ENCODE data around the gene OR51B2. TPM values are rescaled to one million over a fixed set of nuclear protein-coding genes. Genes with fewer than 3 reads are reported as not detected.
A peak's percentile ranks its signal among the peaks of the same experiment; 100 is the strongest.

OR51B2 gene
- total RNA-seq, 4 donors from 2014 or later = not detected

DNA sequence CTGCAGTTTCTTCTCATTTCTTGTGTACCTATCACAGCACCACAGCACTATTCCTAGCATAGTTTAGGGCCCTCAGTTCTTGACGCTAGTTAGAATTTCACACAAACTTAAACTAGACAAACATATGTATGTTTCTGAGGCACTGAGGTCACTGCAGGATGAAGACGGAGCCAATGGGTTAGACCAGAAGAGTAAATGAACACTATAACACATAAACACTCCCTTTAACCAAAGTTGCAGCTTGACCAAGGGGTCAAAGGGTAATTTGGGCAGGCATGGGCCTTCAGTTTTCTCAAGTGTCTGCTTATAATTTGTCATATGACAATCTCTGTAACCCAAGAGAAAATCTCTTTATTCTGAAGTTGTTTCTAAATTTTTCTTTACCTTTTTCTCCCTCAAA, 41.5 kb downstream of the OR51B2 start:
- intact Hi-C loops (cut with DNase I; ENCODE audit: low total_unique reads) = no loop called here
- no peak for DNase-seq (ENCODE audit: low spot score in 2 of 2)
- 92 to 93% methylated on average over 2 of the region's 2 CpGs for WGBS, 2 donors
- no peak overlapping the region for H3K4me3 ChIP-seq (ENCODE audit: low read depth, poor library complexity, severe bottlenecking)
- TF ChIP-seq, protein P1, sequence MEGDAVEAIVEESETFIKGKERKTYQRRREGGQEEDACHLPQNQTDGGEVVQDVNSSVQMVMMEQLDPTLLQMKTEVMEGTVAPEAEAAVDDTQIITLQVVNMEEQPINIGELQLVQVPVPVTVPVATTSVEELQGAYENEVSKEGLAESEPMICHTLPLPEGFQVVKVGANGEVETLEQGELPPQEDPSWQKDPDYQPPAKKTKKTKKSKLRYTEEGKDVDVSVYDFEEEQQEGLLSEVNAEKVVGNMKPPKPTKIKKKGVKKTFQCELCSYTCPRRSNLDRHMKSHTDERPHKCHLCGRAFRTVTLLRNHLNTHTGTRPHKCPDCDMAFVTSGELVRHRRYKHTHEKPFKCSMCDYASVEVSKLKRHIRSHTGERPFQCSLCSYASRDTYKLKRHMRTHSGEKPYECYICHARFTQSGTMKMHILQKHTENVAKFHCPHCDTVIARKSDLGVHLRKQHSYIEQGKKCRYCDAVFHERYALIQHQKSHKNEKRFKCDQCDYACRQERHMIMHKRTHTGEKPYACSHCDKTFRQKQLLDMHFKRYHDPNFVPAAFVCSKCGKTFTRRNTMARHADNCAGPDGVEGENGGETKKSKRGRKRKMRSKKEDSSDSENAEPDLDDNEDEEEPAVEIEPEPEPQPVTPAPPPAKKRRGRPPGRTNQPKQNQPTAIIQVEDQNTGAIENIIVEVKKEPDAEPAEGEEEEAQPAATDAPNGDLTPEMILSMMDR (IDR thresholded peaks at IDR 0.05) = no peak
- no peak for TF ChIP-seq POLR2A (IDR thresholded peaks at IDR 0.05)

DNA sequence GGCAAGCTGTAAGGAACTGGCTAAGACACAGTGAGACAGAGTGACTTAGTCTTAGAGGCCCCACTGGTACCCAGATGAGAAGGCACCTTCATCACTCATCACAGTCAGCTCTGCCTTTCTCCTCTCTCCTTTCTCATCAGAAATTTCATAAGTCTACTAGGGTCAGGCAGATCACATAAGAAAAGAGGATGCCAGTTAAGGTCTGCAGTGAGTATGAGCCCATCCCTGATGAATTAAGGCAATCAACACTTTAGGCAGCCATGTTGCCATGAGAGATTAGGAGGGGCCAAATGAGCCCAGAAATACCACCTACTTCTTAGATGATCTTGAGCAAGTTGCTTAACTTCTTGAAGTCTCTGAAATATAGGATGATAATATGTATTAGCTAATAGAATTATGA, 42.5 kb downstream of the OR51B2 start:
- DNase-seq (ENCODE audit: low spot score in 2 of 2) = no peak
- intact Hi-C loops (cut with DNase I; ENCODE audit: low total_unique reads) = no loop called here
- no peak overlapping the region for H3K4me3 ChIP-seq (ENCODE audit: low read depth, poor library complexity, severe bottlenecking)
- TF ChIP-seq POLR2A (IDR thresholded peaks at IDR 0.05) = no peak
- TF ChIP-seq, protein P1 (IDR thresholded peaks at IDR 0.05) = no peak

DNA sequence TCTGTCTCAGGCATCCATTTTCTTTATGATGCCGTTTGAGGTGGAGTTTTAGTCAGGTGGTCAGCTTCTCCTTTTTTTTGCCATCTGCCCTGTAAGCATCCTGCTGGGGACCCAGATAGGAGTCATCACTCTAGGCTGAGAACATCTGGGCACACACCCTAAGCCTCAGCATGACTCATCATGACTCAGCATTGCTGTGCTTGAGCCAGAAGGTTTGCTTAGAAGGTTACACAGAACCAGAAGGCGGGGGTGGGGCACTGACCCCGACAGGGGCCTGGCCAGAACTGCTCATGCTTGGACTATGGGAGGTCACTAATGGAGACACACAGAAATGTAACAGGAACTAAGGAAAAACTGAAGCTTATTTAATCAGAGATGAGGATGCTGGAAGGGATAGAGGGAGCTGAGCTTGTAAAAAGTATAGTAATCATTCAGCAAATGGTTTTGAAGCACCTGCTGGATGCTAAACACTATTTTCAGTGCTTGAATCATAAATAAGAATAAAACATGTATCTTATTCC, 43.5 kb downstream of the OR51B2 start:
- H3K4me3 ChIP-seq (ENCODE audit: low read depth, poor library complexity, severe bottlenecking) = no peak overlapping the region
- DNase-seq (ENCODE audit: low spot score in 2 of 2) = peak in 1 of 2 donors; percentile 51
- intact Hi-C loops (cut with DNase I; ENCODE audit: low total_unique reads) = no loop called here
- TF ChIP-seq, protein P1 (IDR thresholded peaks at IDR 0.05) = no peak
- TF ChIP-seq POLR2A (IDR thresholded peaks at IDR 0.05) = no peak
- WGBS, 2 donors = 44 to 49% methylated on average over 3 of the region's 3 CpGs

DNA sequence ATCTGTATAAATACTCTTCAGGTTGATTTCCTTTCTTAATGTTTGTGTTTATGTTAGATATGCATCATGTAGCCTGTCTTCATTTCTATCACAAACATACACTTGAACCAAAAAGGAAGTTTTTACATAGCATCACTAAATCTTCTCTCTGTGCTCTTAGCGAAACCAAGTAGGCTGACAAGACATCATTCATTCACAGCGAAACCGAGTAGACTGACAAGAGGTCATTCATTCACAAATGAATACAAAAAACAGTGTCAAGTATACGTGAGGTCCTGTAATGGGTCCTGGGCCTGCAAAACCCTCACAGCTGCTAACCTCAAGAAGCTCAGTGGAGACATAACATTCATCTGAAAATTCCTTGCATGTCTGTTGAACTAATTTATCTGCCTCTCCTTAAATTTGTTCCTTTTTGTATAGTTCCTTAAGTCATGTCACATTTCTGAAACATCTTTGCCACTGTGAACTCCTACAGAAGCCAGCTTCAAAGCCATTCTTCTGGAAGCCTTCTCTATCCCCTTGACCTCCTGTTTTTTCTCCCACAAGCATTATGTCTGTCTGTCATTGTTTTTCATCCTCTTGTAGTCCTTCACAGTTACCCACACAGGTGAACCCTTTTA, 44.5 kb downstream of the OR51B2 start:
- H3K4me3 ChIP-seq (ENCODE audit: low read depth, poor library complexity, severe bottlenecking) = no peak overlapping the region
- intact Hi-C loops (cut with DNase I; ENCODE audit: low total_unique reads) = no loop called here
- no peak for DNase-seq (ENCODE audit: low spot score in 2 of 2)
- WGBS, 2 donors = 87% methylated on average over 4 of the region's 4 CpGs
- TF ChIP-seq POLR2A (IDR thresholded peaks at IDR 0.05) = no peak
- TF ChIP-seq, protein P1 (IDR thresholded peaks at IDR 0.05) = no peak

DNA sequence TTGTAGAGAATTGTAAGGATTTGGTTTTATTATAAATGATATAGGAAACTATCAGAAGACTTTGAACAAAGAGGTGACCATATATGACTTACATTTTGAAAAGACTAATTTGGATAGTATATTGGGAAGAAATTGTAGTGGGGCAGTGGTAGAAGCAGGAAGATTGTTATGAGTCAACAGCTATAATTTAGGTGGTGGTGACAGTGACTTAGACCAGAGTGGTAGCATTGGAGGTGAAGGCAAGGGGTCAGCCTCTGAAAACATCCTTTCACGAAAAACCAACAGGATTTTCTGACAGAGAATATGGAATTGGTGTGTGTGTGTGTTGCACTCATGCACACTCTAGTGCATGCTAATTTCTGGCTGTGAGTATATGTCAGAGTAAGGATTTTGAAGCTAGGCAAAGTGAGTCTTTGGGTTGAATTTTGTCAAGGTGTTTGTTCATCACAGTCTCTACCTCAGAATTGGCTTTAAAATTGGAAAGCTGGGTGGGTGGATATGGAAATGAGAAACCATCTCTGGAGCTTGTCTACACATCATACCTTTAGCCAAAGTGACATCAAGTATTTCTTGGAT, 46.2 kb downstream of the OR51B2 start:
- no peak for DNase-seq (ENCODE audit: low spot score in 2 of 2)
- intact Hi-C loops (cut with DNase I; ENCODE audit: low total_unique reads) = no loop called here
- H3K4me3 ChIP-seq (ENCODE audit: low read depth, poor library complexity, severe bottlenecking) = no peak overlapping the region
- TF ChIP-seq POLR2A (IDR thresholded peaks at IDR 0.05) = no peak
- TF ChIP-seq, protein P1 (IDR thresholded peaks at IDR 0.05) = no peak
- WGBS, 2 donors = 64 to 83% methylated on average over 1 of the region's 1 CpG
